ENCODE results near the gene LCN2.

DNA sequence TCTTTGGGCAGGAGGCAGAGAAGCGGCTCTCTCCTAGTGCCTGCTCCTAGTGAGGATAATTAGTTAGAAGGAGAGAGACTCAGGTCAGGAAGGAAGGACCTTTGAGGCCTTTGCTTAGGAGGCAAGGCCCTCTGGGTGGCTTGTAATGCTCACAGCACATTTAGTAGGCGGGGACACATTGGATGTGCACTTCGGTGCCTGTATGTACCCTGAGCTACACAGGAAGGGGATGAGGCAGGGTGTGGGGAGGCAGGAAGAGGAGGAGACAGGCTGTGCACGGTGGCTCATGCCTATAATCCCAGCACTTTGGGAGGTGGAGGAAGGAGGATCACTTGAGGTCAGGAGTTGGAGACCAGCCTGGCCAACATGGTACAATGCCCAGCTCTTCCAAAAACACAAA, 7.2 kb upstream of the LCN2 start:
- TF ChIP-seq, protein P1, sequence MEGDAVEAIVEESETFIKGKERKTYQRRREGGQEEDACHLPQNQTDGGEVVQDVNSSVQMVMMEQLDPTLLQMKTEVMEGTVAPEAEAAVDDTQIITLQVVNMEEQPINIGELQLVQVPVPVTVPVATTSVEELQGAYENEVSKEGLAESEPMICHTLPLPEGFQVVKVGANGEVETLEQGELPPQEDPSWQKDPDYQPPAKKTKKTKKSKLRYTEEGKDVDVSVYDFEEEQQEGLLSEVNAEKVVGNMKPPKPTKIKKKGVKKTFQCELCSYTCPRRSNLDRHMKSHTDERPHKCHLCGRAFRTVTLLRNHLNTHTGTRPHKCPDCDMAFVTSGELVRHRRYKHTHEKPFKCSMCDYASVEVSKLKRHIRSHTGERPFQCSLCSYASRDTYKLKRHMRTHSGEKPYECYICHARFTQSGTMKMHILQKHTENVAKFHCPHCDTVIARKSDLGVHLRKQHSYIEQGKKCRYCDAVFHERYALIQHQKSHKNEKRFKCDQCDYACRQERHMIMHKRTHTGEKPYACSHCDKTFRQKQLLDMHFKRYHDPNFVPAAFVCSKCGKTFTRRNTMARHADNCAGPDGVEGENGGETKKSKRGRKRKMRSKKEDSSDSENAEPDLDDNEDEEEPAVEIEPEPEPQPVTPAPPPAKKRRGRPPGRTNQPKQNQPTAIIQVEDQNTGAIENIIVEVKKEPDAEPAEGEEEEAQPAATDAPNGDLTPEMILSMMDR (IDR thresholded peaks at IDR 0.05) = no peak
- TF ChIP-seq POLR2AphosphoS5 (IDR thresholded peaks at IDR 0.05) = no peak
